GM12875 (cell line): ENCODE data around the gene MGAT3.
A peak's percentile ranks its signal among the peaks of the same experiment; 100 is the strongest.

Source experiments
- H3K4me3 ChIP-seq: one replicate; pipeline ENCODE4 v1.5.1; 2011; ENCODE audit warnings: low read depth, low read length, control low read depth
- TF ChIP-seq, protein P1 (sequence below): IDR thresholded peaks from 2 replicates; pipeline ENCODE4 v1.5.1; 2011; ENCODE audit warnings: low read depth, mild to moderate bottlenecking, control low read depth, inconsistent platforms, low read length, moderate library complexity, borderline replicate concordance; ENCODE audit not compliant: insufficient read depth

Gene MGAT3

DNA sequence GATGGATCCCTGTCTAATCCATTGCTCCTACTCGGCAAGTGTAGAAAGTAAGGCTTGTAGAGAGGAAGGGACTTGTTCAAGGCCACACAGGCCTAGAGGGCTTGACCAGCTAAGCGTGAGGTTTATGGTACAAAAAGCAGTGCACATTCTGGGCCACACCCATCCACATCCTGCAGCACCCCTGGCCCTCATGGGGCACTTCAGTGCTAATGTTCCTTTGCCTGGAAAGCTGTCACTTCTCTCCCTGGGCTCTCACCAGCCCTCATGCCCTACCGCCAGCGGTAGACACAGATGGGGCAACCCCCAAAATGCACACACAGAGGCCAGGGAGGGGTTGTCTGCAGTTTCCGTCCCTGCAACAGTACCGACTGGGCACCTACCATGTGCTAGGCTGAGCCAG is 7.1 kb upstream of the MGAT3 start:
- no peak overlapping the region for H3K4me3 ChIP-seq
- TF ChIP-seq, protein P1, sequence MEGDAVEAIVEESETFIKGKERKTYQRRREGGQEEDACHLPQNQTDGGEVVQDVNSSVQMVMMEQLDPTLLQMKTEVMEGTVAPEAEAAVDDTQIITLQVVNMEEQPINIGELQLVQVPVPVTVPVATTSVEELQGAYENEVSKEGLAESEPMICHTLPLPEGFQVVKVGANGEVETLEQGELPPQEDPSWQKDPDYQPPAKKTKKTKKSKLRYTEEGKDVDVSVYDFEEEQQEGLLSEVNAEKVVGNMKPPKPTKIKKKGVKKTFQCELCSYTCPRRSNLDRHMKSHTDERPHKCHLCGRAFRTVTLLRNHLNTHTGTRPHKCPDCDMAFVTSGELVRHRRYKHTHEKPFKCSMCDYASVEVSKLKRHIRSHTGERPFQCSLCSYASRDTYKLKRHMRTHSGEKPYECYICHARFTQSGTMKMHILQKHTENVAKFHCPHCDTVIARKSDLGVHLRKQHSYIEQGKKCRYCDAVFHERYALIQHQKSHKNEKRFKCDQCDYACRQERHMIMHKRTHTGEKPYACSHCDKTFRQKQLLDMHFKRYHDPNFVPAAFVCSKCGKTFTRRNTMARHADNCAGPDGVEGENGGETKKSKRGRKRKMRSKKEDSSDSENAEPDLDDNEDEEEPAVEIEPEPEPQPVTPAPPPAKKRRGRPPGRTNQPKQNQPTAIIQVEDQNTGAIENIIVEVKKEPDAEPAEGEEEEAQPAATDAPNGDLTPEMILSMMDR = no peak

DNA sequence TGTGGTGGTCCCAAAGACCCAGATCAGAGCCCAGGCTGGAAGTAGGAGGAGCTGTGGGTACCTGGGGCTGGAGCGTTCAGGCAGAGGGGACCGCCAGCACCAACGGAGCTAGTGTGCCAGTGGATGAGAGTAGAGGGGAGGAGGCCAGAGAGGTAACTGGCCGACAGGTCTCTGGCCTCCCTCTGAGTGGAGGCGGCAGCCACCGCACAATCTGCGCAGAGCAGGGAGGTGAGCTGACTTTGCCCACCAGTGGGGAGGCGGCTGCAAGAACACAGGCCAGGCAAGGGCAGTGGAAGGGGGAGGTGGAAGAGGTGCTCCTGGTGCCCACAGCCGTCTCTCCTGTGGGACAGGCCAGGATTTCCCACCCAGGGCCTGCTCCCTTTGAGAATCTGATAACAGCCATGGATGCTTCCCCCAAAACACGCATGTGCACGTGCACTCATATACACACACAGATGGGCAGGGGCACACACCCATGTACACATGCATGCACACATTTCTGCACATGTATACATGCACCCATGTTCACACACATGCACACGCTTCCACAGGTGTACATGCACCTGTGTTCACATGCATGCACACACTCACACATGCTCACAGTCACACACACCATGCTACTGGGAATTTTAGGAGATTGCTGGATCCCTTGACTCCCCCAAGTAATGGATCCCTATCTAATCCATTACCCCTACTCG is 6.4 kb upstream of the MGAT3 start:
- TF ChIP-seq, protein P1 = no peak
- no peak overlapping the region for H3K4me3 ChIP-seq

DNA sequence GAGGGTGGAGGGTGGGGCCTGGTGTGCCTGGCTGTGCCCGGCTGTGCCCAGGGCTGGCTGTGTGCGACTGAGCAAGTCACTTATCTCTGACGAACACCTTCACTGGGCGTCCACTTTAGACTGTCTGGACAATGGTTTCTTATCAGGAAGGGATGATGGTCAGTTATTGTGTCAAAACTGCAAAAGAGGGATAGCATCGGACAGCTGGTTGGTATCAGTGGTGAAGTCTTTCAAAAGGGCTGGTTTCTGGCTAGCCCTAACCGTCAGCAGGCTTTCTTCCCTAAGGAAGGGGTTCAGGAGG is 4.1 kb upstream of the MGAT3 start:
- no peak overlapping the region for H3K4me3 ChIP-seq
- TF ChIP-seq, protein P1 = no peak

DNA sequence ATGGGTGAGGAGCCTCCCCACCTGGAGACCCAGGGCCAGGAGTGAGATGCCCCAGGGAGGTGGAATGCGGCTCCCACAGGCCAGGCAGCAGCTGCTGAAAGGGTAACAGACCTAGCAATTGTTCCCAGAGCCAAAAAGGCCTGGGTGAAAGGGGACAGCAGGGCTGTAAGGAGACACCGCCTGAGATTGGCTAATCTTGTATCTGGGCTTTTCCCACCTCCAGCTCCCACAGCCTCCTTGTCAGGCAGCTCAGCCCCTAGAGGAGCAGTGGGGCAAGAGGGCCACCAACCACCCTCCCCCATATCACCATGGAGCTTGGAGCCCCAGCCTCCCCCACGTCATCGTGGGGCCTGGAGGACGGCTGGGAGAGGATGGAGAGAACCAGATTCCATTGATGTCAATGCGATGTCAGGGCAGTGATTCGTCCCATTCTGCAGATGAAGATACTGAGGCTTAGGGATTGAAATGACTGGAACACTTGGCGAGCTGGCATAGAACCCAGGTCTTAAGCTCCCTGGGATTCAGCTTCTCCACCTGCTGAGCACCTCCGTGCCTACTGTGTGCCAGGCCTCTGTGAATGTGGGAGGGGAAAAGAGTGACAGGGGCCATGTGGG is 2.9 kb upstream of the MGAT3 start:
- H3K4me3 ChIP-seq = no peak overlapping the region
- TF ChIP-seq, protein P1 = no peak

DNA sequence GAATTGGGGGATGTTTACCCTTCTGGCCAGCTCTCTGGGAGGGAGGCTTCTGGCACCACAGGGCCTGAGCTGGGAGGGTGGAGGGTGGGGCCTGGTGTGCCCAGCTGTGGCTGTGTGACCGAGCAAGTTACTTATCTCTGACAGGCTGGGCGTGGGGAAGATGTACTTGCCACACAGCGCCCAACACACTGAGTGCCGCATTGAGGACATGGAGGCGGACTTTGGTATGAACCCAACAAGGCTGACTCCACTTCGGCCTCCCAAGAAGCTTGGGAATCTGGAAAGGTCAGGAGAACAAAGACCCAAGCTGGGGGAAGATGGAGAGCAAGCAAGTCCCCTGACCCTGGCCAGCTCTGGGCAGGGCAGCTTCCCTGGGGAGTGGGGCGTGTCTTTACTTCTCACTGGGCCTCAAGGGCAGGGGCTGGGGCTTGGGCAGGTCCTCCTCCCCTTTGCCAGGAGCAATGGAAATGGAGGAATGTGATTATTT is 2.4 kb upstream of the MGAT3 start:
- no peak overlapping the region for H3K4me3 ChIP-seq
- TF ChIP-seq, protein P1 = no peak

DNA sequence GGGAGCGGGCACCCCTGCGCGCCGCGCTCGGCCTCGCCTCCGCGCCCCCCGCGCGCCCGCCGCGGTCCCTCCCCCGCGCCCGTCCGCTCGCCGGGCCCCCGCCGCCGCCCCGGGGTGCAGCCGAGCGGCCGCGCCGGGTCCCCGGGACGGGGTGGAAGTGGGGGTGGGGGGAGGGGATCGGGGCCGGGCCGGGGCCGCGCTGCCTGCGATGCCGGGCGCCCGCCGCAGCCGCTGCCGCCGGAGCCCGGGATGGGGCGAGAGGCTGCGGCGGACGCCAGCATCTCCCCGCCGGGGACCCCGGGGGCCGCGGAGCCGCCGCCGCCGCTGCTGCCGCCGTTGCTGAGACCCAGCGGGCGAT is 365 bp downstream of the MGAT3 start:
- peak overlapping the region; percentile 79 for H3K4me3 ChIP-seq
- TF ChIP-seq, protein P1 = no peak
